ENCODE measurements around the gene NOL7. TPM values are rescaled to one million over a fixed set of nuclear protein-coding genes. Genes with fewer than 3 reads are reported as not detected.

NOL7 gene
- total and polyA plus RNA-seq, 2 of the 8 experiments (the other 6 are each of a cell fraction or from before 2014, with no cell fraction given): 16.4 to 70.4 TPM

DNA sequence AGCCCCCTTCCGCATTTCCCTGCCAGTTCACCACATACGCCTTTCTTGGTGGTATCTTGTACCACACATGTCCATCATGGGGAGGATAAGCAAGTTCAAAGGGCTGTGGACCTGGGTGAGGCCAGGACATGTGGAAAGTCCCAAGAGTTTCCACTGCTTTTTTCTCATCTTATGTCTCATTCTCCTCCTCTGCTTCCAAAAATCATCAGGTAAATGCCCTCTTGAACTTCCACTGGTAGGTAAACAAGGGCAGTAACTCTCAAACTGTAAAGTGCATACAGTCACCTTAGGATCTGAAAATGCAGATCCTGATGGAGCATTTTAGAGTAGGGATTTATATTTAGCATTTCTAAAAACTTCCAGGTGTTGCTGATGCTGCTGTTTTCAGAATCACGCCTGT lies 48.6 kb upstream of the NOL7 start:
- H3K4me2 ChIP-seq (ENCODE audit: insufficient read depth in 1 of 2, low read depth in 2 of 2, low read length in 2 of 2): no peak overlapping the region
- 94% methylated on average over 3 of the region's 3 CpGs; no CpG with 5 or more reads in 1 of the 2 experiments for WGBS, 2 experiments (ENCODE audit: extremely low coverage in 1 of 2, insufficient coverage in 1 of 2, insufficient read length in 1 of 2, insufficient replicate concordance in 2 of 2, low coverage in 1 of 2, low lambda C conversion rate in 2 of 2, missing lambda C conversion rate in 1 of 2)
- H2BK12ac ChIP-seq (ENCODE audit: low read depth, low read length): no peak overlapping the region
- no peaks in the 10 kb centered on the region for H3K36me3 ChIP-seq (ENCODE audit: control insufficient read depth in 2 of 4, insufficient read depth in 4 of 4, low read length in 3 of 4)
- no peaks in the 10 kb centered on the region for H3K79me2 ChIP-seq (ENCODE audit: control insufficient read depth in 1 of 2, insufficient read depth in 2 of 2, low read length in 2 of 2)
- H3K9me3 ChIP-seq (ENCODE audit: insufficient read depth in 2 of 2, low read depth in 1 of 2, low read length in 1 of 2): no peaks in the 10 kb centered on the region
- H2BK120ac ChIP-seq (replicated peaks; ENCODE audit: low read depth, low read length): no peak overlapping the region
- H4K91ac ChIP-seq (replicated peaks; ENCODE audit: insufficient read length, low read length): no peak overlapping the region
- CTCF ChIA-PET (ENCODE audit: partially characterized antibody): interaction anchor here (1.3 kb wide), 3 partner anchors 9 to 56 kb away, joined by 3 read pairs; no protein-coding TSS in a partner anchor
- POLR2A ChIA-PET (ENCODE audit: partially characterized antibody): no interaction called here
- no peak overlapping the region for H3K56ac ChIP-seq (replicated peaks; ENCODE audit: insufficient read length, low read depth, low read length)
- H3K27me3 ChIP-seq (replicated peaks in 1 of 4; ENCODE audit: control insufficient read depth in 3 of 4, extremely low read depth in 1 of 4, insufficient read depth in 3 of 4, low read length in 3 of 4): no peaks in the 10 kb centered on the region
- no peak overlapping the region for H3K4me3 ChIP-seq (ENCODE audit: extremely low read depth in 1 of 4, insufficient read depth in 2 of 4, low read depth in 3 of 4, low read length in 4 of 4)
- no peaks in the 10 kb centered on the region for H3K23me2 ChIP-seq (ENCODE audit: low read depth, low read length)
- no peak overlapping the region for H3K14ac ChIP-seq (ENCODE audit: insufficient read length)
- H3K27ac ChIP-seq (ENCODE audit: low read depth, low read length): no peak overlapping the region
- no peak overlapping the region for H3K23ac ChIP-seq (ENCODE audit: insufficient read length)
- no peak for DNase-seq (ENCODE audit: low read depth in 1 of 2, low spot score in 2 of 2)
- H3K79me1 ChIP-seq (ENCODE audit: low read depth, low read length): no peaks in the 10 kb centered on the region
- no peak overlapping the region for H2BK15ac ChIP-seq (ENCODE audit: low read length)
- H4K20me1 ChIP-seq (replicated peaks in 1 of 2; ENCODE audit: control insufficient read depth in 1 of 2, insufficient read depth in 2 of 2, low read length in 2 of 2): no peaks in the 10 kb centered on the region
- H4K5ac ChIP-seq (ENCODE audit: insufficient read length, low read depth, low read length): no peak overlapping the region
- H2AK5ac ChIP-seq (ENCODE audit: low read depth, low read length): no peak overlapping the region
- H3K4me1 ChIP-seq (replicated peaks in 1 of 4; ENCODE audit: control insufficient read depth in 3 of 4, insufficient read depth in 4 of 4, low read length in 3 of 4): peaks cover 0 to 2% (median 0%) of the 10 kb centered on the region in 4 experiments; a peak in 1 of 7 replicates
- no peak overlapping the region for H4K8ac ChIP-seq (ENCODE audit: extremely low read depth, insufficient read depth, low read length)
- no peak overlapping the region for H2BK5ac ChIP-seq (ENCODE audit: low read depth, low read length)
- TF ChIP-seq SRF (IDR thresholded peaks at IDR 0.05; ENCODE audit: low read depth, low read length) (no peak), MAX (IDR thresholded peaks at IDR 0.05) (no peak), NANOG (IDR thresholded peaks at IDR 0.05; ENCODE audit: insufficient read depth, low read depth, low read length, poor library complexity, severe bottlenecking) (no peak), RAD21 (IDR thresholded peaks at IDR 0.05 in 1 of 2, conservative IDR thresholded peaks at IDR 0.05 in 1 of 2; ENCODE audit: low read depth in 2 of 2, low read length in 2 of 2) (no peak), CEBPB (IDR thresholded peaks at IDR 0.05; ENCODE audit: low read depth, low read length) (no peak), CBX5 (IDR thresholded peaks at IDR 0.05; ENCODE audit: low read depth, low read length) (no peak), KDM4A (IDR thresholded peaks at IDR 0.05; ENCODE audit: low read depth, low read length, severe bottlenecking) (no peak), NRF1 (IDR thresholded peaks at IDR 0.05; ENCODE audit: low read depth, low read length) (no peak), E2F6 (IDR thresholded peaks at IDR 0.05) (no peak), USF2 (IDR thresholded peaks at IDR 0.05; ENCODE audit: low read length) (no peak)
- no peak overlapping the region for H2AFZ ChIP-seq (ENCODE audit: low read length)
- no peak overlapping the region for H3K9ac ChIP-seq (replicated peaks in 1 of 4; ENCODE audit: extremely low read depth in 1 of 4, low read depth in 3 of 4, low read length in 3 of 4)
- H3K18ac ChIP-seq (ENCODE audit: extremely low read depth, low read length): no peak overlapping the region
- H2BK20ac ChIP-seq (ENCODE audit: low read length): no peak overlapping the region
- FAIRE-seq: no peak
- no peak overlapping the region for H3K4ac ChIP-seq (replicated peaks; ENCODE audit: insufficient read length, low read depth, low read length)
